Measurements from ENCODE around the gene GSTA3.
"Not testable (repeated sequence)": the region's sequence is repeated elsewhere in the genome, so short reads cannot be mapped to it uniquely, and the experiment has no call there.

Gene GSTA3

GRCh38 chr6:52909531-52909930 lies at the start of gene GSTA3:
TSS of gene GSTA3 (minus strand) at chr6:52909698. CDS start at chr6:52905834, 3,864 bp downstream.
- no peak for DNase-seq (ENCODE audit: low read depth)

- DNase-seq (ENCODE audit: low read depth): no peak
These were observed 49.2 kb upstream of the GSTA3 start for GRCh38 chr6:52958546-52959255.

- DNase-seq (ENCODE audit: low read depth): no peak
These were observed 46.4 kb upstream of the GSTA3 start for GRCh38 chr6:52955871-52956270.

- DNase-seq (ENCODE audit: low read depth): no peak
These were observed 44.7 kb upstream of the GSTA3 start for GRCh38 chr6:52953911-52954839.

GRCh38 chr6:52946306-52946705 lies 36.8 kb upstream of the GSTA3 start:
- no peak for DNase-seq (ENCODE audit: low read depth)

- DNase-seq (ENCODE audit: low read depth): not testable (repeated sequence)
These were observed 33.3 kb upstream of the GSTA3 start for GRCh38 chr6:52942821-52943220.

GRCh38 chr6:52942221-52942620 lies 32.7 kb upstream of the GSTA3 start:
- DNase-seq (ENCODE audit: low read depth): no peak

- peak; percentile 10 for DNase-seq (ENCODE audit: low read depth)
These were observed 28.4 kb upstream of the GSTA3 start for GRCh38 chr6:52937908-52938307.

- DNase-seq (ENCODE audit: low read depth): no peak
These were observed 24.3 kb upstream of the GSTA3 start for GRCh38 chr6:52933778-52934177.

GRCh38 chr6:52931351-52931750 lies 21.9 kb upstream of the GSTA3 start:
- no peak for DNase-seq (ENCODE audit: low read depth)

- peak; percentile 96 for DNase-seq (ENCODE audit: low read depth)
These were observed 20.0 kb upstream of the GSTA3 start for GRCh38 chr6:52929321-52930164.

GRCh38 chr6:52927451-52927850 lies 18.0 kb upstream of the GSTA3 start:
- DNase-seq (ENCODE audit: low read depth): no peak

GRCh38 chr6:52925919-52926792 lies 16.7 kb upstream of the GSTA3 start:
- no peak for DNase-seq (ENCODE audit: low read depth)

GRCh38 chr6:52925042-52925441 lies 15.5 kb upstream of the GSTA3 start:
- no peak for DNase-seq (ENCODE audit: low read depth)

- DNase-seq (ENCODE audit: low read depth): not testable (repeated sequence)
These were observed 14.2 kb upstream of the GSTA3 start for GRCh38 chr6:52923689-52924088.

GRCh38 chr6:52922161-52922560 lies 12.7 kb upstream of the GSTA3 start:
- no peak for DNase-seq (ENCODE audit: low read depth)

GRCh38 chr6:52921743-52922142 lies 12.2 kb upstream of the GSTA3 start:
- DNase-seq (ENCODE audit: low read depth): no peak

- DNase-seq (ENCODE audit: low read depth): not testable (repeated sequence)
These were observed 10.0 kb upstream of the GSTA3 start for GRCh38 chr6:52919511-52919910.

- not testable (repeated sequence) for DNase-seq (ENCODE audit: low read depth)
These were observed 9.3 kb upstream of the GSTA3 start for GRCh38 chr6:52918771-52919170.

- peak; percentile 94 for DNase-seq (ENCODE audit: low read depth)
These were observed 8.7 kb upstream of the GSTA3 start for GRCh38 chr6:52918027-52918686.

GRCh38 chr6:52914516-52914915 lies 5.0 kb upstream of the GSTA3 start:
- DNase-seq (ENCODE audit: low read depth): no peak

Data from ELR (cell line).